C4-2B (cell line): ENCODE measurements around the gene CD93.

Experiments
- CTCF ChIP-seq: fragments of 450-650 bp; conservative IDR thresholded peaks from 2 replicates; pipeline ENCODE4 v1.5.1; 2017; ENCODE audit warnings: mild to moderate bottlenecking
- ZFX ChIP-seq: fragments of 450-650 bp; IDR thresholded peaks from 2 replicates; pipeline ENCODE4 v1.6.1; 2017

- TF ChIP-seq CTCF (no peak), ZFX (no peak)
Observed at GRCh38 chr20:23119456-23120216, 33.5 kb upstream of the CD93 start.
